GM21381 (cell line): ENCODE data around the gene ZNF518A.
"Not testable (repeated sequence)": the region's sequence is repeated elsewhere in the genome, so short reads cannot be mapped to it uniquely, and the experiment has no call there.

Source experiments
- ATAC-seq: cut with Tn5 transposase; IDR thresholded peaks from one replicate; pipeline ENCODE4 v1.9.1; 2021; ENCODE audit warnings: mild to moderate bottlenecking, moderate library complexity; ENCODE audit not compliant: unreplicated experiment

The ZNF518A gene

GRCh38 chr10:96136810-96137209 is 6.7 kb downstream of the ZNF518A start:
- ATAC-seq, result no peak

GRCh38 chr10:96137567-96137966 is 7.5 kb downstream of the ZNF518A start:
- ATAC-seq, result no peak

DNA sequence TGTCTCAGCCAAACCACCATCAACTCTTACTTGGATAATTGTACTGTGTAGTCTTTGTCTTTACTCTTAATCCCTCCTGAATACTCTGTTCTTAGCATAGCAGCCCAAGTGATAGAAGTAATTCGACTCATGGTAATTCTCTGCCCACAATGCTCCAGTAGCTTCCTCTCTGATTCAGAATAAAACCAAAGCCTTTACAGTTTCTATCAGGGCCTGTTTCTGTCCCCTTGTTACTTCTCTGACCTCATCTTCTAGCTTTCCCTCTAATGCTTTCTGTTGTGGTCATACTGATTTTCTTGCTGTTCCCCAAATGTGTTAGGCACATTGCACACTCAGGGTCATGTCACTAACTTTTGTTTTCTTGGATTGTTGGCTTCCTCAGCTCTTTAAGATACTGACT is 8.0 kb downstream of the ZNF518A start:
- peak; percentile 96 for ATAC-seq

DNA sequence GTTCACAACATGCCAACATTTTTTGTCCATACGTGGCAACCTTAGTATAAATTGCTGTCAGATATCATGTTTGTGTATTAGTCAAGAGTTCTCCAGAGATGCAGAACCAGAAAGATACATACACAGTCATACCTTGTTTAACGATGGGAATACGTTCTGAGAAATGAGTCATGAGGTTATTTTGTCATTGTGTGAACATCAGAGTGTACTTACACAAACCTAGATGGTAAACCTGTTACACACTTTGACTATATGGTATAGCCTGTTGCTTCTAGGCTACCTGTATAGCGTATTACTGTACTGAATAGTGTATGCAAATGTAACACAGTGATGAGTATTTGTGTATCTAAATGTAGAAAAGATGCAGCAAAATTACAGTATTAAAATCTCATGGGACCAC is 22.3 kb downstream of the ZNF518A start:
- no peak for ATAC-seq

- ATAC-seq, result no peak
Observed at GRCh38 chr10:96153070-96153469, 23.0 kb downstream of the ZNF518A start.

DNA sequence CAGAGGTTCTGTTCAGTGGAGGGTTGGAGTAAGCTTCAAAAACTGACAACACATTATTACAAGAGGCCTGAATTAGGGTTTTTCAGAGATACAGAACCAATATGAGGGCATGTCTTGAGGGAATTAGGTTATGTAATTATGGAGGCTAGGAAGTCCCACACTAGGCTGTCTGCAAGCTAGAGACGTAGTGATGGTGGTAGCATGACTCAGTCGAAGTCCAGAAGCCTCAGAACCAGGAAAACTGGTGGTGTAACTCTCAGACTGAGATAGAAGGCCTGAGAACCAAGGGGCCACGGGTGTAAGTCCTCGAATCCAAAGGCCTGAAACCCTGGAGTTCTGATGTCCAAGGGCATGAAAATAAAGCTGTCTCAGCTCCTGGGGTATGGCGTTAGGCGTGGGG is 35.6 kb downstream of the ZNF518A start:
- ATAC-seq, result no peak

GRCh38 chr10:96168546-96168945 is 38.4 kb downstream of the ZNF518A start:
- ATAC-seq, result no peak

DNA sequence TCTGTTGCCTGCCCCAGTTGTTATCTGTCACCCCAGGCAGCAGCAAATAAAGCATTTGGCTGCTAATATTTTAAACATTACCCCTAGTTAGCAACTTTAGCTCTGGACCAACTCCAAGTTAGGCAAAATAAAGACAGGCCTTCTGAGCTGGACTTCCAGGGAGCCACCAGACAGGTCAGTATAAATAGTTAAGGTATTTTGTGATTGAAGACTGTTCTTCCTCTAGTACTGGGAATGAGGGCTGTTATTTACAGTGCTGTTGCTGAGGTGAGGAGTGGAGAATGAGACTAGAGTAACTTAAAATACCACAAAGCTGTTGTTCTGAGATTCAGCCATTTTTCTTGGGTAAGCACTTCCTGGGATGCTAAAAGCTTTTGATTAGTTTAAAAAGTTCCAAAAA is 40.1 kb downstream of the ZNF518A start:
- ATAC-seq, result no peak

DNA sequence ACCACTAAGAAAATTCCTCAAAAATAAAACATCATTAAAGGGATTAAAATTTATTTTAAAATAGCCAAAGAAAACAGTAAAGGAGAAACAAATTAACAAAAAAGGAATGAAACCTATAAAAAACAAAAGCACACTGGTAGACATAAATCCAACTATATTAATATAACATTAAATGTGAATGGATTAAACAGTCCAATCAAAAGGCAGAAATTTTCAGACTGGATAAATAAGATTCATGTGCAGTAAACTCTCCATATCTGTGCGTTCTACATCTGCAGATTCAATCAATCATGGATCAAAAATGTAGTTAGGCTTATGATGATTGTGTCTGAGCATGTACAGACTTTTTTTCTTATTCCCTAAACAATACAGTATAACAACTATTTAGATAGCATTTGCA is 42.6 kb downstream of the ZNF518A start:
- ATAC-seq, result no peak

- ATAC-seq, result no peak
Observed at GRCh38 chr10:96176985-96177384, 46.9 kb downstream of the ZNF518A start.

DNA sequence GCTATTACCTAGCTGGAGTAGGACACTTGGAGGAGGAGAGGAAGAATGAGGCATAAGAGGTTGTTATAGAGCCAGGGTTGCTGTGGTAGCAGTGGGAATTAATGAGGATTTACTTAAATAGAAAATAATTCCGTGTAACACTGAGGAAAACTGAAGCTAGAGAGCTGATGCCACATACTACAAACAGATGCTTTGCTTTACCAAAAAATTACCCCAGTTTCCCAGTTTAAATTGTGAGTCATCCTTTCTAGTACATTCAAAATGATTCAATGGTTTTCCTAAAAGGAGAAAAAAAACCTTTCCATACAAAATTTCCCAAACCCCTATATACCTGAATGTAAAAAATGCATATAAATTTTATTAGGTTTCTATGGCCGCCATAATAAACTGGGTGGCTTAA is 58.3 kb downstream of the ZNF518A start:
- no peak for ATAC-seq

DNA sequence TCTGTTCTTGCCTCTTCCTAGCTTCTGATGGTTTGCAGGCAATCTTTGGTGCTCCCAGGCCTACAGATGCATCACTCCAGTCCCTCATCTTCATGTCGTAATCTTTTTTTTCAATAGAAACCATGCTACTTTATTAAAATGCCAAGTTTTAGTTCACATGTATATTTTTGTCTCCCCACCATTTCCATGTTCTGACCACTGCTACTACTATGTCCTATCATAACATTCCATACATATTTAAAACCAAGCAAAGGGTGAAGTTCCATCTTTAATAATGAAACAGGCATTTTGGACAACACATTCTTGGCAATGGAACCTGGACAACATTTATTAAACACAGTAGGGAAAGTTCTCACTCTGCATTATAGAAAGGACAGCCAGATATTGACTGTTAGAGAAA is 58.8 kb downstream of the ZNF518A start:
- ATAC-seq, result no peak

GRCh38 chr10:96189505-96189904 is 59.4 kb downstream of the ZNF518A start:
- not testable (repeated sequence) for ATAC-seq

- no peak for ATAC-seq
Observed at GRCh38 chr10:96201525-96201924, 71.4 kb downstream of the ZNF518A start.

DNA sequence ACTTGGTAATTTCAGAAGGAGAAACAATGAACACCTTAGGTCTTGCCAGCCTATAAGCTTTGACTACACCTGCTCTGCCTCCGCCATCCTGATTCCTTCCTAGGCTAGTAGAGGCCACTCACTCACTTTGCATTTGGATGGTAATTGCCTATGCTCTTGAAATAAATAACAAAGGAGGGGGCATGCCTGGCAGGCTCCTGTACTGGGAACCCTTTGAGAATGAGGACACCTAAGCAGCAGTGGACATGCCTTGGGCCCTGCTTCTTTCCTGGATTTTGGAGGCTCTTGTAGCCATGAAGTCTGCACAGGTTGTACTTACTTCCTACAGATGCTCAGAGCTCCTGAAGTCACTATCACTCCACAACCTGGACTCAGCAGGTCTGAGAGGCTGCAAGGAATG is 75.5 kb downstream of the ZNF518A start:
- no peak for ATAC-seq

DNA sequence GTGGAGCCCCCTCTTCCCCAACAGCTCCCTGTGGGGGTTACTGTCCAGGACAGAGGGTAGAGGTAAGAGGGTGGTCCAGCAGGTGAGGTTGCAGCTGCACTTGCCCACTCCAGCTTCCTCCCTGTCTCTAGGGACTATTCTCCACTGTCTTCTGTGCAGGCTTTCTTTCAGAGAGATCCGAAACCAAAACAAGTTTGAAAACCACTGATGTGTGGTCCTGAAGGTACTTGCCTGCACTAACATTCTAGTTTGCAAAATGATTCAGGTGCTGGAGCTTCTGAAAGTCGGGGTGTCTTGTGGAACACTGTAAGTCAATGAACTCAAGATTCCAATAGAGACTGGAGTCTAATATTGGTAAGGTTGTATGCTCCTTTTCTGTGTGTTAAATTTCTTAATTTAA is 78.2 kb downstream of the ZNF518A start:
- peak; percentile 78 for ATAC-seq

DNA sequence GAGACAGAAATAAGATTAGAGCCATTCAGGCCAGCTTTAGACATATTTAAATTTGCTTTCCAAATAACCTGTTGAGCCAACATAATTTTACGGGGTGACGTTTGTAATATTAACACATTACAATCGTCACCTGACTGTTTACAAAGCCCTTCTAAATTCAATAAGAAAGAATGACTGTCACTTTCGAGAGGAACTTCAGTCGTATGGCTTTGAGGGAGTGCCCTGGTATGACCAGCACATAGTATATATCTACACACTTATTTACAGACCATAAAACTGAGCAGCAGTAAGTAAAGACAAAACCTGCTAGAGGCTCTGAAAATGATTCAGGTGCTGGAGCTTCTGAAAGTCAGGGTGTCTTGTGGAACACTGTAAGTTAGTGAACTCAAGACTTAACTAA is 78.8 kb downstream of the ZNF518A start:
- ATAC-seq, result no peak

DNA sequence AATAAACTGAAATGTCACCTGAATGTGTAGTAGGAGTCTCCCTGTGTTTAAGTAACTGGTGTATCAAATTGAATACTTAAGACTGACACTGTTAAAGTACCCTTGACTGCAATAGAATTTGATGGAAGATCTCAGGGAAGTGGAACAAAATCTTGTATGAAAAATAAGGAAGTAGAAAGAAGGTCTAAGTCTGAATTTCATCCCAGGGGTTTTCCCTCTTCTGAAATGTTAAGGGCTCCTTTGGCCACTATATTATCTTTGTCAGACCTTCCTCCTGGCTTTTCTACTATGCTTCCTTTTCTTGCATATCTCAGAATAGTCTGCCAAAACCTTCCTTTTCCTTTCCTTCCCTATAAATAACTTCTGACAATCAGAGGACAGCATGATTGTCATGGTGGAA is 81.7 kb downstream of the ZNF518A start:
- no peak for ATAC-seq

DNA sequence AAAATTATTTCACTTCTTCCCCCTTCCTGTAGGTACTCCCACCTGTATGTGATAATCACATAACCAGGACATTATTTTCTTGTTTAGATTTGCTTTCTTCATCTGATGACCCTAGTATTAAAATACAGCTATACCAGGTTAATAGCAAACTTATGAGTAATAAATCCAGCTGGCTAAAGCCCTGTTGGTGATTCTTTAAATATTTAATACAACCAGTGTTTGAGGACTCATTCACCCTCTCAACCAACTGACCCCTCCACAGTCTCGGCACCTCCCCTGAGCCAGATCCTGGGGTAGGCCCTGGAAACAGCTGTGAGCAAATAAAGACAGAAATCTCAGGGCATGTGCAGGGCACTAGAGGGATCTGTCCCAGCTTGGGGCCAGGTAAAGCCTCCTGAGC is 82.8 kb downstream of the ZNF518A start:
- ATAC-seq, result no peak
